T-helper 1 cell (primary cell): Measurements from ENCODE around the gene SSUH2.

Experiments
- DNase-seq, 5 donors: peaks; one replicate each; pipeline ENCODE4 v3.0.0-alpha.2; 2012 to 2020

SSUH2 gene

DNA sequence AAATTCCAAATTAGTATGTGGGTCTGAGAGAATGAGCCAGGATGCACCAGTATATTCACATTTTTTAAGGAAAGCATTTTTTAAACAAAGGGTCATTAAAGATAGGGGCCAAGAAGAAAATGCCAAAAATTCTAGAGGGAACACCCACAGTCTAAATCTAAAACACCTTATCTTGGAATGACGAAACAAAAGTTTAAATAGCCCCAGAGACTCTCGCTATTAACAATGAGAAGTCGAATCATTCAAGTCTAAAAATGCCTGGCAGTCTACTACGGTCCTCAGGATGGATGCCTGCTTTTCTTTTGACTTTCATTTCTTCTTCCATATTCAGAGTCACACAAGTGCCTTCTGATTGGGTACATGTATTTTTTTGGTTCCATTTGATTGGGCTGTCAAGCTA, 66.3 kb downstream of the SSUH2 start:
- DNase-seq = no peak

DNA sequence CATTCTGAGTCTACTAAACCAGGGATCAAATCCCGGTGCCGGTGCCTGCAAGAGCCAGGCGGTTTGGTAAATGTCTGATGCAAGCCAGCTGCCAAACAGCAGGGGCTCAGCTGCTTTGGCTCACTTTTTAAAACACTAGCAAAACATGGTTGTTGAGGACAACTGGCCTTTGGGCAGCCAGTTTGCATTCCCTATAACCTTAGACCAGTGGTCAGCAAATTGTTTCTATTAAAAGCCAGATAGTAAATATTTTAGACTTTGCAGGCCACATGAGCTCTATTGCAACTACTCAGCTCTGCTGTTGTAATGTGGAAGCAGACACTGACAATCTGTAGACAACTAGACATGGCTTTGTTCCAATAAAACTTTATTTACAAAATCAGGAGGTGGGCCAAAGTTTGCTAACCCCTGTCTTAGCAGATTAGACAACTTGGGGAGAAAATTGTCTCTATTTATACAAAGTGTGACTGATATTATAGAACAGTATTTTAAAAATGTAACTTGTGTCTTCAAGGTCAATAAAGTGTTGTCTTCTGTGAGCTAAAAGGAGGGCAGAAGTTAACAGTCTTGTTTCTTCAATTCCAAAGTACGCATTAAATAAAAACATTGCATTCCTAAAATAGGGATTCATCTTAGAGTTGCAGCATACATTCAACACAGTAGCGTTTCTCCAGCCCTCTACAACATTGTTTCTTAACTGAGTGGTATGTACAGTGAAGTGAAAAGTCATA, 67.6 kb downstream of the SSUH2 start:
- no peak for DNase-seq

- DNase-seq = no peak
Measured at GRCh38 chr3:8576436-8576835, 68.2 kb downstream of the SSUH2 start.

DNA sequence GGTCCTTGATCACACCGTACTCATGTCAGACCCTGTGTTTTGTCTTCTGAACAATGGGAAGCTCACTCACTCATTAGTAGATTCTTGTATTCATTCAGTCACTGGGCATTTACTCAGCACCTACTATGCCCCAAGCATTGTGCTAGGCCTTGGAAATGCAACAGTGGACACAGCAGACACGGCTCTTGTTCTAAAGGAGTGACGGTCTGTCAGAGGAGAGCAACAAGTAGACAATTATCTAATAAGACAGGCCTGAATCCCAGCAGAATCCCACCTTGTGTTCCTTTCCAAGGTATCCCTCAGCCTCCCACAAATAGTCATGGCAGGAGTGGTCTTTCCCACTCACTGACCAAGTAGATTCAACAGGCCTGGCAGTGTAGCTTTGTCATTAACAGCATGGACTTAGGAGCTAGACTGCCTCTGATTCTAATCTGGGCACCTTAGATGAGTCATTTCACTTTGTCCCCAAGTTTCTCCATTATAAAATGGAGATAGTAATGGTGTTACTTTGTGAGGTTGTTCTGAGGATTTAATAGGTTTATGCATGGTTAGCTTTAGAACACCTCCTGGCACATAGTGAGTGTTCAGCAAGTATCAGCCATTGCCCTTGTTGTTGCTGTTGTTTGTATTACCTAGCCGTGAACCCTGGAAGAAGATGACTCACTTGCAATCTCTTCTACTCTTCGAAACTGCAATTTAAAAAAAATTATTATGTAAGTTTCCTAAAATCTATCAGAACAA, 69.1 kb downstream of the SSUH2 start:
- DNase-seq = no peak

DNA sequence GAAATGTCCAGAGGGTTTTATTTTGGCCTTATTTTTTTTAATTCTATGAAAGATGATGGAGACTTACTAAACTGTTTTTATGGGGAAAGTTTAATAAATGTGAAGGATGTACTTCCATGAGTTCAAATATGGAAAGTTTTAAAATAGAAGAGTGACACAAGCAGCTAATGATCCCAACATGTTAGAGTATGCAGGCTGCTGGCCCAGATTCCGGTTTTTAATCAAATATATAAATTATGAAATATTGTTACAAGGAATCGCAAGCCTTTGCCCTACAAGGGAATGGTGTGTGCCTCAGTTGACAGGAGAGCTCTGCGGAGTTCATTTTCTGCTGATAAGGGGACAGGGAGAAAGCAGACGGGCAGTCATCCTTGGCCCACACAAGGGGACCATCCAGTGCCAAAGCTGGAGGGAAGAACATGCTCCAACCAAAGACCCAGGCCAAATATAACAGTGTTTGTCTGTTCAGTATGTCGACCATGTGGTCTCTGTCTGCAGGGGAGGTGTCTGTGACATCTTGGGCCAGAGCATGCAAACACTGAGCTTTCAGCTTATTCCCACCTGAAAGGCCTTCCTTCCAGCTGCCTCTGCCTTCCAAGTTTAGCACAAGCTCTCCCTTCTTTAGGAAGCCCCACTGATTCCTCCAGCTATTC, 69.8 kb downstream of the SSUH2 start:
- DNase-seq = no peak

- no peak for DNase-seq
Measured at GRCh38 chr3:8574040-8574669, 70.4 kb downstream of the SSUH2 start.

- DNase-seq = no peak
Measured at GRCh38 chr3:8573342-8573926, 71.2 kb downstream of the SSUH2 start.

- DNase-seq = no peak
Measured at GRCh38 chr3:8571256-8571655, 73.3 kb downstream of the SSUH2 start.
